OCI-LY3 (cell line): ENCODE results near the gene RPL36.

Source experiments
- H2AFZ ChIP-seq: fragments of 200-600, 300-600 bp; shearing (Covaris generic); 2 replicates; pipeline ENCODE4 v1.6.0; 2014; ENCODE audit warnings: antibody characterized with exemption, low read depth, low read length
- H3K27ac ChIP-seq: fragments of 200-600, 300-600 bp; sonication (generic); 2 replicates; pipeline ENCODE4 v1.5.1; 2014; ENCODE audit warnings: mild to moderate bottlenecking, low read length, moderate library complexity, mixed read lengths
- H3K27me3 ChIP-seq: fragments of 200-600, 300-600 bp; sonication (generic); 2 replicates; pipeline ENCODE4 v1.6.1; 2014; ENCODE audit warnings: low read depth, low read length, mixed read lengths
- H3K36me3 ChIP-seq: fragments of 200-600, 300-600 bp; sonication (generic); replicated peaks from 2 replicates; pipeline ENCODE3; 2014; ENCODE audit warnings: low read depth, low read length, mixed read lengths
- H3K4me1 ChIP-seq: fragments of 300-600, 200-600 bp; sonication (generic); 2 replicates; pipeline ENCODE4 v1.6.1; 2014; ENCODE audit warnings: low read length, mixed read lengths
- H3K4me2 ChIP-seq: fragments of 200-600, 300-600 bp; sonication (generic); 2 replicates; pipeline ENCODE4 v1.6.1; 2014; ENCODE audit warnings: low read length, mixed read lengths
- H3K4me3 ChIP-seq: fragments of 300-600, 200-600 bp; sonication (generic); 2 replicates; pipeline ENCODE4 v1.5.1; 2014; ENCODE audit warnings: antibody characterized with exemption, mild to moderate bottlenecking, low read length, moderate library complexity
- H3K79me2 ChIP-seq: fragments of 300-600, 200-600 bp; shearing (Covaris generic); 2 replicates; pipeline ENCODE4 v1.6.1; 2014; ENCODE audit warnings: mild to moderate bottlenecking, low read length, mixed read lengths
- H3K9ac ChIP-seq: fragments of 300-600, 200-600 bp; shearing (Covaris generic); 2 replicates; pipeline ENCODE4 v1.6.0; 2014; ENCODE audit warnings: mild to moderate bottlenecking, low read length, moderate library complexity
- H3K9me3 ChIP-seq: fragments of 200-600, 300-600 bp; shearing (Covaris generic); 2 replicates; pipeline ENCODE4 v1.6.1; 2014; ENCODE audit warnings: low read length, mixed read lengths; ENCODE audit not compliant: insufficient read depth
- H4K20me1 ChIP-seq: fragments of 200-600, 300-600 bp; sonication (generic); 2 replicates; pipeline ENCODE4 v1.6.1; 2016; ENCODE audit warnings: low read length, mixed read lengths; ENCODE audit not compliant: insufficient read depth
- EZH2phosphoT487 ChIP-seq: fragments of 200-600 bp; shearing (Covaris generic); IDR thresholded peaks from 2 replicates; pipeline ENCODE4 v1.6.1; 2018; ENCODE audit warnings: antibody characterized with exemption, mixed run types, low read depth
- TF ChIP-seq, protein P1 (sequence below): fragments of 200-600, 300-600 bp; sonication (generic); IDR thresholded peaks from 2 replicates; pipeline ENCODE4 v1.5.1; 2014; ENCODE audit warnings: antibody characterized with exemption, low read length, low read depth

RPL36 gene

DNA sequence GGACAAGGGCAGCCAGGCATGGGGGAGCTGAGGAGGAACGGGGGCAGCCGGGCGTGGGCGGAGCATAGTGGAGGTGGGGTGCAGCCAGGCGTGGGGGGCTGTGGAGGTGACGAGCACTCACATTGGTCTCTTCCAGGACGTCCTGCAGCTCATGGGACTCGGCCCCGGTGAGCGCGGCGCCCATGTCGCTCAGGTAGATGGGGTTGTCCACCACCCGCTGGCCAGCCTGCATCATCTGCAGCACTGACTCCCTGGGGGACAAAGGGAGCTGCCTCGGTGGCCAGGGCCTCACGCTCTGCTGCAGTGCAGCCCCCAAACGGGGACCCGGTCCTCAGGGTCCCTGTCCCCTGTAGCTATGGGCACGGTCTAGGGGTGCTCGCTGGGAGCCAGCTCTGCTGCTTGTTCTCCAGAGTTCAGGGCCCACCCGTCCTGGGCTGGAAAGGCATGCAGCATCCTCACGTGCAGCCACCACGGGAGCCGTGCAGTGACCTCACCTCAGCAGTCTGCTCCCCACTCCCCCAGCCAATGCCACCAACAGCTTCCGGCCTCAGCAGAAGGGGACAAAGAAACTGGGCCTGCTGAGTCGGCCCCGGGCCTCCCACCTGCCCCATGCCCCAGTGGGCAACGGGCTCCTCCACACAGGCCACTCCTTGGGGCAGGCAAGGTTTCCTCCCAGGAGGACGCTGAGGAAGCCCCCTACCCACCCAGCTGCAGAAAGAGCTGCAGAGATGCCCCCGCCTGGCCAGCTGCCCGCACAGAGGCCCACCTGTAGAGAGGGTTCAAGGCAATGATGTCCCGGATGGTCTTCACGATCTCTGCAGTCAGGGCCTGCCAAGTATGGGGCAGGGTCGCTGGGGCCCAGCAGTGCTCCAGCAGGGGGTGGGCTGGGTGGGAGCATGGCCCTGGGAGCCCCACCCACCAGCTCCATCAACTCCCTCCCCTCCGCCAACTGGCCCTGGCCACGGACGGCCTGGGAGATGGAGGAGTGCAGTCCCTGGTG, 17.8 kb downstream of the RPL36 start:
- Histone ChIP-seq H3K36me3 (peaks cover 73% of the 10 kb centered on the region), H3K27me3 (no peaks in the 10 kb centered on the region), H4K20me1 (peaks cover 17% of the 10 kb centered on the region), H3K9ac (no peak overlapping the region), H3K9me3 (no peaks in the 10 kb centered on the region), H3K27ac (no peak overlapping the region), H3K79me2 (peaks cover 60% of the 10 kb centered on the region), H2AFZ (no peak overlapping the region), H3K4me2 (no peak overlapping the region), H3K4me3 (no peak overlapping the region), H3K4me1 (no peaks in the 10 kb centered on the region)
- TF ChIP-seq, protein P1, sequence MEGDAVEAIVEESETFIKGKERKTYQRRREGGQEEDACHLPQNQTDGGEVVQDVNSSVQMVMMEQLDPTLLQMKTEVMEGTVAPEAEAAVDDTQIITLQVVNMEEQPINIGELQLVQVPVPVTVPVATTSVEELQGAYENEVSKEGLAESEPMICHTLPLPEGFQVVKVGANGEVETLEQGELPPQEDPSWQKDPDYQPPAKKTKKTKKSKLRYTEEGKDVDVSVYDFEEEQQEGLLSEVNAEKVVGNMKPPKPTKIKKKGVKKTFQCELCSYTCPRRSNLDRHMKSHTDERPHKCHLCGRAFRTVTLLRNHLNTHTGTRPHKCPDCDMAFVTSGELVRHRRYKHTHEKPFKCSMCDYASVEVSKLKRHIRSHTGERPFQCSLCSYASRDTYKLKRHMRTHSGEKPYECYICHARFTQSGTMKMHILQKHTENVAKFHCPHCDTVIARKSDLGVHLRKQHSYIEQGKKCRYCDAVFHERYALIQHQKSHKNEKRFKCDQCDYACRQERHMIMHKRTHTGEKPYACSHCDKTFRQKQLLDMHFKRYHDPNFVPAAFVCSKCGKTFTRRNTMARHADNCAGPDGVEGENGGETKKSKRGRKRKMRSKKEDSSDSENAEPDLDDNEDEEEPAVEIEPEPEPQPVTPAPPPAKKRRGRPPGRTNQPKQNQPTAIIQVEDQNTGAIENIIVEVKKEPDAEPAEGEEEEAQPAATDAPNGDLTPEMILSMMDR, result no peak
- no peak for TF ChIP-seq EZH2phosphoT487

DNA sequence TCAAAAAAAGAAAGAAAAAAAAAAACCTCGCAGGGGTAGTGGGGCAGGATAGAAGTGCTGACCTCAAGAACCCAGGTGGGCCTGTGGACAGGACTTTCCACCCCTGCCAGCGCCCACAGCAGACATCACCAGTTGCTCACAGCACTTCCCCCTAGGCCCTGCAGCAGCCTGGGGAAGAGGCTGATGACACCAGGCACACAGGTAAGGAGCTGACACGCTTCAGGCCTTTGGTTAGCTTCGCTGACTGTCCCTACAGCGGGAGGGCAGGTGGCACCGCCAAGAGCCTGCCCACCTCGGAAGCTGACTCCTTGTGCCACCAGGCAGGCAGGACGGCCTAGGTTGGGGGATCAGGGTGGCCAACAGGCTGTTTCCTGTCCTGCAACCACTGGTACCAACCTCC, 20.9 kb downstream of the RPL36 start:
- H3K27me3 ChIP-seq, result no peaks in the 10 kb centered on the region
- no peaks in the 10 kb centered on the region for H3K4me1 ChIP-seq
- peaks cover 66% of the 10 kb centered on the region for H3K36me3 ChIP-seq
- no peak overlapping the region for H3K9ac ChIP-seq
- no peak overlapping the region for H3K4me3 ChIP-seq
- peaks cover 66% of the 10 kb centered on the region for H3K79me2 ChIP-seq
- no peak for TF ChIP-seq EZH2phosphoT487
- TF ChIP-seq, protein P1, result no peak
- H4K20me1 ChIP-seq, result peaks cover 31% of the 10 kb centered on the region
- no peak overlapping the region for H3K4me2 ChIP-seq
- H3K27ac ChIP-seq, result no peak overlapping the region
- no peak overlapping the region for H2AFZ ChIP-seq
- H3K9me3 ChIP-seq, result no peaks in the 10 kb centered on the region

DNA sequence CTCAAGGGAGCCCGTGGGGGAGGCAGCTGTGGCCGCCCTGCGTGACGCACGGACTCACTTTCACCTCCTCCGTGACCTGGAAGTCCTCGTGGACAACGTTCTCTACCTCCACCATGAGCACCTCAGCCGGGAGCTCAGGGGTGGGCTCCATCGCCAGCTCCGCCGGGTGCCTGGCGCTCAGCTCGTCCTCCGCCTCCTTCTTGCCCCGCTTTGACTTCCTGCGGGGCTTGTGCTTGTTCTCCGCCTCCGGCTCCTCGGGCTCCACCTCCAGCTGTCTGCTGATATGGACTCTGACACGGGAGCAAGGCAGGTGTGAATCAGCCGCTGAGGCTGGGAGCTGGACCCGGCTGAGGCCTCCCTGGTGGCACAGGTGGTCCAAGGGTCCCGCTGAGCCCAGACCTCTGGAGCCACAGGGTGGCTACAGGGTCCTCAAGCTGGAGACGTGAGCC, 21.6 kb downstream of the RPL36 start:
- peaks cover 66% of the 10 kb centered on the region for H3K36me3 ChIP-seq
- no peak overlapping the region for H3K27ac ChIP-seq
- no peaks in the 10 kb centered on the region for H3K9me3 ChIP-seq
- H3K4me3 ChIP-seq, result no peak overlapping the region
- peaks cover 36% of the 10 kb centered on the region for H4K20me1 ChIP-seq
- peaks cover 71% of the 10 kb centered on the region for H3K79me2 ChIP-seq
- no peak overlapping the region for H3K9ac ChIP-seq
- TF ChIP-seq, protein P1, result no peak
- TF ChIP-seq EZH2phosphoT487, result no peak
- H2AFZ ChIP-seq, result no peak overlapping the region
- no peaks in the 10 kb centered on the region for H3K4me1 ChIP-seq
- H3K4me2 ChIP-seq, result no peak overlapping the region
- H3K27me3 ChIP-seq, result no peaks in the 10 kb centered on the region

DNA sequence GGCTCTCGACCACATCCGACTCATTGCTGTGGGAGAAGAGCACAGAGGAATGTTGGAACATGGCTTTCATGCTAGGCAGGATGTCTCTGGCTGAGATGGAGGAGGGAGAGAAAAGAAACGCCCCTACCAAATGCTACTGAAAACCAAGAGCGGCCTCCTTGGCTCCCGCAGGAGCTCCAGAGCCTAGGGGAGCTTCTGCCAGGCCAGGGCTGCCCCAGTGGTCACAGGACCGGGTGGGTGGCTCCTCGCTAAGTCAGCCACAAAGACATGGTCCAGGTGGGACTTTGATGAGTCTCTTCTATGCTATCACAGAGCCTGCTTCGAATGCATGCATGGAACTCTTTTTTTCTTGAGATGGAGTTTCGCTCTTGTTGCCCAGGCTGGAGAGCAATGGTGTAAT, 23.1 kb downstream of the RPL36 start:
- Histone ChIP-seq H3K79me2 (peaks cover 75% of the 10 kb centered on the region), H3K36me3 (peaks cover 62% of the 10 kb centered on the region), H3K4me1 (peaks cover 7% of the 10 kb centered on the region), H3K27me3 (no peaks in the 10 kb centered on the region), H3K4me3 (no peak overlapping the region), H4K20me1 (peaks cover 44% of the 10 kb centered on the region), H3K27ac (no peak overlapping the region), H3K9me3 (no peaks in the 10 kb centered on the region), H3K9ac (no peak overlapping the region), H3K4me2 (no peak overlapping the region), H2AFZ (no peak overlapping the region)
- TF ChIP-seq, protein P1, result no peak
- no peak for TF ChIP-seq EZH2phosphoT487
